Lung microvascular endothelial cell (primary cell): ENCODE measurements around the gene HP. TPM values are rescaled to one million over a fixed set of nuclear protein-coding genes. Genes with fewer than 3 reads are reported as not detected.

Source experiments
- DNase-seq, 2 donors: peaks; one replicate each; pipeline versions ENCODE4 v3.0.0 to v3.0.0-alpha.2; 2010; ENCODE audit warnings: low read depth in 2 of 2
- total RNA-seq: library from RNA; depleted of rRNA; stranded (reverse); fragments of >200 nt; gene quantifications from 2 replicates; pipeline ENCODE4 v1.2.1, GENCODE V29; 2014

HP gene
- total RNA-seq, 1 donor from 2014 or later = 0.20 TPM

GRCh38 chr16:72084445-72084844, 30.1 kb downstream of the HP start:
- no peak for DNase-seq

DNA sequence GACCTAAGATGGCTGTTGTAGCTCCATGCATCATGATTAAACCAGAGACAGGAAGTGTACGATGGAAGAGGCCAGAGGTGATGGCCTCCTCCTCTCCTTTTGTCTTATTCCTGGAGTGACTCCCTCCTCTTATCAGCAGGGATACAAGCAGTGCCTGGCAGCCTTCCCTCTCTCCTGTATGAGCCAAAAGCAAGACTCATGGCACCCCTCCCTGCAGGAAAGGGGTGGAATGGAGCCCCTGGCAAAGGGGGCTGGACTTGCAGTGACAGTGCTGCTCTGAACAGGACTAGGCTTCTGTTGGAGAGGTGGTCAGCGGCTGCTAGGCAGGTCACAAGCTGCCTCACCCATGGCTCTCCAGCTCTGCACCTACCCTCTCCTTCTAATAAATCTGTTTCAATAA, 30.7 kb downstream of the HP start:
- DNase-seq = no peak

DNA sequence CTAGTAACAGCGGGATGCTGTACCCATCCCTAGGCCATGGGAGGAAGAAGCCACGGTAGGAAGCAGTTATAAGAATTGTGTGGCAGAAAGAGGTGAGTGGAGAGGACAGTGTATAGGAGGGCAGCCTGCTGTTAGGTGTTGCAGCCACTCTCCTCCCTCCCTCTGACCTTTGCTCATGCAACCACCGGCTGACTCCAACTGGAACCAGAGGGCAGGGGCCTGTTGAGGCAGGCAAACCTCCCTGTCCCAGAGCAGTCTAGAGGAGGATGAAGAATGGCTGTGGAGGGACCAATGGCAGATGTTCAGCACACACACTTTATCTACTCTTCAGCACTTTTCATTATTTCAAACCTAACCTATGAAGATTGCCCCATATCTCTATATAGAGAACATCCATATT, 36.9 kb downstream of the HP start:
- DNase-seq = no peak

DNA sequence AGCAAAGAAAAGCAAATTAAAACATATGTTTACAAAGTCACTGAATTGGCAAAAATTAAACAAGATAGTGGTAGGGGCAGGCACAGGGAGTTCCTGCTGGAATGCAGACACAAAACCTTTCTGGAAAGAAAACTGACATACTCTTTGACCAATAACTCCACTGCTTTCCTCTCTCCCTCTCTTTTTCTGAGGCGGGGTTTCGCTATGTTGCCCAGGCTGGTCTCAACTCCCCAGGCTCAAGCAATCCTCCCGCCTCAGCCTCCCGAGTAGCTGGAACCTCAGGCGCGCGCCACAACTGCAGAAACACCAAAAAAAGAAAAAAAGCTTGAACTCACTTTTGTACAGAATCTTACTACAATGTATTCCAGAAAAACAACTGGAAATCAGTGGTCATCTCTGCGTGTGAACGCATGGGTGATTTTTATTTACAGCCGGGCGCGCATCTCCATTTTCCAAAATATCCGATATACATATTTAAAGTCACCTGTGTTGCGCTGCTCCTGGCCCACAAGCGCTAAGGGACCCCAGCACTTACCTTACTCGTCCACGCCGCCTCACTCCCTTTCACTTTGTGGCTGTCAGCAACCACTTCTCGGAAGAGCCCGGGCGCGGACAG, 38.6 kb downstream of the HP start:
- DNase-seq = peak; percentile 66

DNA sequence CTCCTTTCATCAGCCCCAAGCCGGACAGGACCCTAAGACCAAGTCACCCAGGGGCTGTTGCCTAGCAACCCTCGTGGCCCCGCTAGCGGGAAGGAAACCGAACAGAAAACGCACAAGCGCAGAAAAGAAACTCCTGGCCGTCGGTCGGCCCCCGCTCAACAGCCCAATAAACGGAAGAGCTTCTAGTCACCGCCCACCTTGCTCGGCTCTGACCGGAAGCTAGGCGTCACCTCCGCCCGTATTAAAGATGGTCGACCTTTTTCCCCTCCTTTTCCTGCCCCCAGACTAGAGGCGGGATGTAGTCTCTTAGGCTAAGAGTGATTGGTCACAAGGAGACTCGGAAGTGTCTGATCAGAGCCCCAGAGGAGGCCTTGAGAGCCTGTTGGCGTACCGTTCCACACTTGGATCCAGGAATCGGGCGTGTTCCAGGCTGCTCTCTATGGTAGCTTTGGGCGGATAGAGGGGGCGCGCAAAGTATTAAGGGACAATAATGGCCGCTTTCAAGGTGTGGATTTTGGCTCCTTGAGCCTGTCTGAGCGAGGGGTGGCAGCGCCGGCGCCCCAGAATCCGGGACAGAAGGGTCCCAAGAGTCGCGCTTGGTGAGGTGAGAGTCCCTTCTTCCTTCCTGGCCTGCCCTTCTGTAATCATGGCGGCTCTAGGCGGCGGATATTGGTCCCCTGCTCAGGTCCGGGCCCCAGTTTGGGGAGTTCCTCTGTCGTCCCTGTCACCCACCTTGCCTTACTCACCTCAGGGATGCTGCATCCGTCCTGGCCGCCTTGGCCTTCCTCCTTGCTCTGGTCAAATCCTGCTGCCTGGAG, 39.4 kb downstream of the HP start, which contains the start of the genes DHX38 and TXNL4B:
DHX38 (plus strand) TSS at position 400 of the 818 bp plus-strand sequence. CDS start 2,311 bp downstream, outside the sequence.
TXNL4B (minus strand) TSS at position 173 of the 818 bp plus-strand sequence. CDS start 2,871 bp downstream, outside the sequence.
- DNase-seq = peak; percentile 99

DNA sequence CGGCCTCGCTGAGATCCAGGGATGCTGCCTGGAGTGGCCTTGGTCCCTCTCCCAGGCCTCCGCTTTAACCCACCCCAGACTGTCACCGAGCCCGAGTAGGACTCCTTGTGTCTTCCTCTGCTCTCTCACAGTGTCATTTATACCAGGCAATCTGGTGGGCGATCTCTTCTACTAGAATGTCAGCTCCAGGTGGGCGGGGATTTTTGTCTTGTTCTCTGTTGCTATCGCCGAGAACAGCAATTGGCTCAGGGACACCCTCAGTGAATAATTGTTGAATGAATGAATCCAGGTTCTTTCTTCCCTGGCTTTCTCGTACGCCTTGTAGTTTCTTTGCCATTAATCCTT, 39.9 kb downstream of the HP start:
- peak in 1 of 2 donors; percentile 17 for DNase-seq

- no peak for DNase-seq
Measured at GRCh38 chr16:72098936-72099335, 44.6 kb downstream of the HP start.

GRCh38 chr16:72099377-72099818, 45.1 kb downstream of the HP start:
- peak; percentile 77 to 82 for DNase-seq

DNA sequence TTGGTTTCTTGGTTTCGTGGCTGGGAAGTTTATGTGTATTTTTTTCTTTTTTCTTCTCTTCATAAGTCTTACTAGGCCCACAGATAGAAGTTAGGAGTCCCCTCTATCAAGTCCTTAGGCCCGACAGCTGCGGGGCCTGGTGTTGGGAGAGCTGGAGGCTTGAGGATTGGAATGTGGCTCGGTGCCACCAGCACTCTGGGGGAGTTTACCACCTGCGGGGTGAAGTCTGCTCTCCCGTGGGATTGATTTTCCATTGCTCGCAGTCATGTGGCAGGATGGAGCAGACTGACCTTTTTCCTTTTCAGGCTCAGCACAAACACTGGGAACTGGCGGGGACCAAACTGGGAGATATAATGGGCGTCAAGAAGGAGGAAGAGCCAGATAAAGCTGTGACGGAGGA, 46.9 kb downstream of the HP start:
- no peak for DNase-seq

DNA sequence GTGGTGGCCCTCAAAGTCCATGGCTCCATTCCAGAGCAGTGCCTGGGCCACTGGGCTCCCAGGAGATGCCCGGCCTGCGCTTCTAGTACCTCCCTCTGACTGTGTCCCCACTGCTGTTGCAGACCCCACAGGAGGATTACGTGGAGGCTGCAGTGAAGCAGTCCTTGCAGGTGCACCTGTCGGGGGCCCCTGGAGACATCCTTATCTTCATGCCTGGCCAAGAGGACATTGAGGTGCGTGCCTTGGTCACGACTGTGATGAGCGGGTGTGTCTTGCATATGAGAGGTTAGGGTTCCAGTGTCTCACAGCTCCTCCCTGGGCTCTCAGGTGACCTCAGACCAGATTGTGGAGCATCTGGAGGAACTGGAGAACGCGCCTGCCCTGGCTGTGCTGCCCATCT, 50.6 kb downstream of the HP start:
- DNase-seq = no peak

- no peak for DNase-seq
Measured at GRCh38 chr16:72105978-72106377, 51.7 kb downstream of the HP start.

- DNase-seq = no peak
Measured at GRCh38 chr16:72107371-72107770, 53.1 kb downstream of the HP start.

DNA sequence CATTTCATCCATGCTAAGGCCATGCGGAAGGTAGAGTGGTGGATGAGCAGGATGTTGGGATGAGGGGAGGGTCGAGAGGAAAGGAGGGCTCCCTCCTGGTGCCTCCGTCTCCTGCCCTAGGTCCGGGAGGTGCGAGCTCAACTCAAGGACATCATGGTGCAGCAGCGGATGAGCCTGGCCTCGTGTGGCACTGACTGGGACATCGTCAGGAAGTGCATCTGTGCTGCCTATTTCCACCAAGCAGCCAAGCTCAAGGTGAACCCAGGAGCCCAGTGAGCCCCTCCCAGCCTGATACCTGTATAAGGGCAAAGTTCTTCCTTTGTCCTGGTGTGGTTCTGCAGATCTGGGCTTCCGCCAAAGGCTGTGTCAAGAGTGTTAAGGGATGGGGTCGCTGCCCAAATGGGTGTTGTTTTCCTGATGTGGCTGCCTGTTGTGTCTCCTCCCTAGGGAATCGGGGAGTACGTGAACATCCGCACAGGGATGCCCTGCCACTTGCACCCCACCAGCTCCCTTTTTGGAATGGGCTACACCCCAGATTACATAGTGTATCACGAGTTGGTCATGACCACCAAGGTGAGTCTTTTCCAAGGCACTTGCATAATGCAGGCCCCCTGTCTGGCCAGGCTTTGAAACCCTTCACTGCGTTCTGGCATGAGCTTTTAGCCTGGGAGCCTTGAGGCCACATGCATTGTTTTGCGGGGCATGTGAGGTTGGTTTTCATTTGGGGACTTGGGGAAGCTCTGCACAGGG, 54.2 kb downstream of the HP start:
- DNase-seq = no peak

GRCh38 chr16:72109300-72109699, 55.0 kb downstream of the HP start:
- no peak for DNase-seq

- DNase-seq = no peak
Measured at GRCh38 chr16:72109966-72110530, 55.7 kb downstream of the HP start.

Other genes starting within 250 kb of the HP start
- gene AP1G1, start 245.7 kb upstream of the HP start, total RNA-seq = 37.0 and 43.8 TPM in 2 replicates
- 10.2 and 16.3 TPM in 2 replicates for gene ATXN1L, start 208.5 kb upstream of the HP start, total RNA-seq
- 5.2 and 6.0 TPM in 2 replicates for gene ZNF821, start 170.3 kb upstream of the HP start, total RNA-seq
- gene IST1, start 159.0 kb upstream of the HP start, total RNA-seq = 99.6 and 141 TPM in 2 replicates
- 0.20 TPM in 1 of 2 replicates, not detected in the other for gene PKD1L3, start 54.1 kb upstream of the HP start, total RNA-seq
- 2.6 and 5.6 TPM in 2 replicates for gene DHODH, start 45.8 kb upstream of the HP start, total RNA-seq
- gene HPR, start 8.7 kb downstream of the HP start, total RNA-seq = not detected in 2 replicates
- gene TXNL4B, start 39.1 kb downstream of the HP start, total RNA-seq = 3.7 and 7.5 TPM in 2 replicates
- gene DHX38, start 39.3 kb downstream of the HP start, total RNA-seq = 63.2 and 98.2 TPM in 2 replicates
- gene PMFBP1, start 117.7 kb downstream of the HP start, total RNA-seq = under 0.01 TPM in 2 replicates